HT1080 (cell line): Measurements from ENCODE around the gene FAM227B. TPM values are rescaled to one million over a fixed set of nuclear protein-coding genes. Genes with fewer than 3 reads are reported as not detected.

Source experiments
- DNase-seq: peaks from one replicate; pipeline ENCODE4 v3.0.0-alpha.2; 2015; ENCODE audit warnings: low read depth
- total RNA-seq: library from RNA; depleted of rRNA; stranded (reverse); fragments of >200 nt; shearing (Covaris generic); gene quantifications from 2 replicates; pipeline ENCODE4 v1.2.3, GENCODE V29; 2014; rRNA removed

The FAM227B gene
- total RNA-seq, 1 experiment from 2014 or later: 7.2 TPM

DNA sequence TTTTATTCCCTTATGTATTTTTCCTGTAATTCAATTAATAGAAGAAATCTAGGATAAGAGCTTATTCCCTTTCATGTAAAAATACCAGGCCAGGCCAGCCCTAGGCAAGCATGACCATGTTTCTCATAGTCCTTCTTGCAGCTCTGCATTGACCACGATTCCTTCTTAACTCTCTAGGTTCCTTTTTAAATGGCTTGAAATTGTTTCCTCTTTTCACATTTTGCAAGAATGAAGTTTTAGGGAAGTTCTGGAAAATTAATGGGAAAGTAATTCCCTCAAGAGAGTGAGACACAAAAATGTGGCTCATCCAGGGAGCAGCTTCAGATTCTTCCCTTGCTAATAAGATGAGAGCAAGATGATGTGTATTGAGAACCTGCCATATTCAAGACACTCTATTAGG, 314.1 kb downstream of the FAM227B start:
- no peak for DNase-seq

- DNase-seq: no peak
Measured at GRCh38 chr15:49303003-49303402, 317.6 kb downstream of the FAM227B start.

DNA sequence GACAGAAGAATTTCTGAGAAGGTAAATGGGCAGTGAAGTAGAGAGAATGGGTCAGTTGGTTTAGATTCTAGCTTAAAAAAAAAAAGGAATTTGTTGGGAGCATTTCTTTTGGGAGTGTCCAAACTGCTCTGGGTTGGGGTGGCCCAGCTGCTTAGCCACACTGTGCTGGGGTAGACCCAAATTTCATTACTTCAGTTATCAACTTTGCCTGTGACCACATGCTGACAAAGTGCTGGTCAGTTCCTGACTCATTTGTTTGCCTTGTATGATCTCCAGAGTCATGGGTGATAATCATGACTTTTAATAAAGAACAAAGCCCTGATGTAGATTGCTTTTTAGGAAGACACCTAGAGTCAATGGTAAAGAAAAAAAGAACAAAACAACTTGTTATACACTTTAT, 319.1 kb downstream of the FAM227B start:
- DNase-seq: peak; percentile 7

GRCh38 chr15:49300856-49301255, 319.8 kb downstream of the FAM227B start:
- DNase-seq: no peak

GRCh38 chr15:49297584-49297983, 323.0 kb downstream of the FAM227B start:
- DNase-seq: no peak

GRCh38 chr15:49296258-49296657, 324.4 kb downstream of the FAM227B start:
- no peak for DNase-seq

DNA sequence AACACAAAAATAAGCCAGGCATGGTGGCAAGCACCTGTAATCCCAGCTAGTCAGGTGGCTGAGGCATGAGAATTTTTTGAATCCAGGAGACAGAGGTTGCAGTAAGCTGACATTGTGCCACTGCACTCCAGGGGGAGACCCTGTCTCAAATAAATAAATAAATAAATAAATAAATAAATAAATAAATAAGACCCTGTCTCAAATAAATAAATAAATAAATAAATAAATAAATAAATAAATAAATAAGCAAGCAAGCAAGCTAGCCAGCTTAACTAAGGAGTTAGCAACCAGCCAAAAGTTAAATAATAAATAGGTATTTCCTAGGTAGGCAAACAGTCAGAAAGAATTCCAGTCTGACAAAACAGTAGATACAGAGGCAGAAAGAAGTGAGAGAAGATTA, 326.7 kb downstream of the FAM227B start:
- DNase-seq: no peak

- DNase-seq: no peak
Measured at GRCh38 chr15:49290191-49290590, 330.4 kb downstream of the FAM227B start.

- DNase-seq: no peak
Measured at GRCh38 chr15:49288391-49288790, 332.2 kb downstream of the FAM227B start.

DNA sequence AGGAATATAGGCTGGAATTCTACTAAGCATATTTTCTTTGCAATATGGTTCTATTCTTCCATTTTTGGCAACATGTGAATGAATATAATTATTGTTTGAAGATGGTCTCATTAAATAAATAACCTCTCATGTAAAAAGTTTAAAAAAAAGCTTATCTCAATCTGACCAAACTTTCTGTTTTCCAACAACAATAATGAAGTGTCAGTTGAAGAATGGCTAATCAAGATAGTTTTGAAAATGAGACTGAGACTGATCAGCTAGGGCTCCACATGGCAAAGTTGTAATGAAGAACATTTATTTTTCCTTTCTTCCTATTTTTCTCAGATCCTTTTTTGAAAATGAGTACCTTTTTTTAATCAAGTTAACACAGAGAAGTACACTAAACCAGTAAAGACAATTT, 333.1 kb downstream of the FAM227B start:
- DNase-seq: no peak

GRCh38 chr15:49286649-49287404, 333.8 kb downstream of the FAM227B start:
- peak; percentile 18 for DNase-seq

DNA sequence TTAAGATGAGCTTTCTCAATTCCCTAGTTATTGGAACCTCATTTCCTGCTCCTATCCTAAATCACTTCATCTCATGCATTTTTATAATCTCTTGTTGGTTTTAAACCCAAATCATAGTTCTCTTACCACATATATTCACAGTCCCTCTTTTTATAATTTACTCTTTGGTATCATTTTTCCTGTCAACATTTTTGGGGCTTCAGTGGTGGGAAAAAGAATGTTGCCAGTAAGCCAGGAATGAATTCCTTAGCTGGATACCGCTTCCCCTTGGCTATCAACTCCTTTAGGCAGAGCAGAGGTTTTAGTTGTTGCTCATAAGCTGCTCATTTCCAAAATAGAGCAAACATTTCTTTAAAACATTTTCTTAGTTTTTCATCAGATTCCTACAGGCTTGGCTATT, 338.3 kb downstream of the FAM227B start:
- peak; percentile 3 for DNase-seq

DNA sequence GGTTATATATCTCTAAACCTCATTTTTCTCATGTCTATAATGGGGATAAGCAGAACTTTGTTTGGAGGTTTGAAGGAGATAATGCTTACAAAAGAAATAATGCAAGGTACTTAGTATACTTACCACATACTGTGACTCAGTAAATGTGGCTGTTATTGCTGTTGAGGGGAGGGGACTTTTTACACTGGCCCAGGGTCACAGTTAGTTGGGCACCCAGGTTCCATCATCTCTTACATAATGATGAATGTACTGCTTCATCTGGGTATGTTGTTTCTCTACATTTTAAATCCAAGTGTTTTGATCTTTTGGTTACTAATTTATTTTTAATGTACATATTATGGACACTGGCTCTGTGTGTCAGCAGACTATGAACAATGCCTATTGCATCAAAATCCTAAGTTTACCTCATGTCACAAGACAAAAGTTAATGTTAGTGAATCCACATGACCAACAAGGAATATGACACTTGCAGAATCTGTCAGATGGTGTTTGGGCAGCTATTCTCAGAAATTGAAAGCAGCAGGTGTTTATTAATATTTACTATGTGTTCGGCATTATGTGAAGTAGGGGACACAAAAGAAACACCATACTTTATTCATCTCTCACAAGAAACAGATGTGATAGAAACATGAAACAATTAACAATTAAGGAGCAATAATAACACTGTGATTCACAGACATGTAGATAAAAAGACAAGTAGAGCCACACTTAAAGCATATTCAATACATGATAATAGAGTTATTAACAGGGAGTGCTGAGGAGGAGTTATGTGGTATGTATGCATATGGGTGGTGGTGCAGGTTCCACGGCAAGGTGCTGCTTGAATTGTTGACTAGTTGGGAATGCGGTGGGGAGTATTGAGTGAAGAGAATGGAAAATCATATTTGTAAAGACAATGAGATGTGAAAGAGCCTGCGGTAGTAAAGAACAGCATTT, 340.8 kb downstream of the FAM227B start:
- no peak for DNase-seq

DNA sequence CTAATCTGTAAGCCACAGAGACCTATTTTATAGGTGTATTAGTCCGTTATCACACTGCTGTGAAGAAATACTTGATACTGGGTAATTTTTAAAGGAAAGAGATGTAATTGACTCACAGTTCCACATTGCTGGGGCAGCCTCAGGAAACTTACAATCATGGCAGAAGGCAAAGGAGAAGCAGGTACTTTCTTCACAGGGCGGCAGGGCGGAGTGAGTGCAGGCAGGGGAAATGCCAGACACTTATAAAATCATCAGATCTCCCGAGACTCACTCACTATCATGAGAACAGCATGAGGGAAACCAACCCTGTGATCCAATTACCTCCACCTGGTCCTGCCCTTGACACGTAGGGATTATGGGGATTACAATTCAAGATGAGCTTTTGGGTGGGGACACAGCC, 341.9 kb downstream of the FAM227B start:
- DNase-seq: no peak

Other genes starting within 250 kb of the FAM227B start
- gene FGF7, start 197.6 kb downstream of the FAM227B start, total RNA-seq: 0.02 TPM in 1 of 2 replicates, not detected in the other
- 26.0 and 31.5 TPM in 2 replicates for gene DTWD1, start 230 bp upstream of the FAM227B start, total RNA-seq